HG03342 (cell line): ENCODE measurements around the gene PALLD.

Experiments used
- ATAC-seq: cut with Tn5 transposase; IDR thresholded peaks from one replicate; pipeline ENCODE4 v1.9.1; 2021; ENCODE audit warnings: mild to moderate bottlenecking, moderate library complexity; ENCODE audit not compliant: unreplicated experiment

PALLD gene

DNA sequence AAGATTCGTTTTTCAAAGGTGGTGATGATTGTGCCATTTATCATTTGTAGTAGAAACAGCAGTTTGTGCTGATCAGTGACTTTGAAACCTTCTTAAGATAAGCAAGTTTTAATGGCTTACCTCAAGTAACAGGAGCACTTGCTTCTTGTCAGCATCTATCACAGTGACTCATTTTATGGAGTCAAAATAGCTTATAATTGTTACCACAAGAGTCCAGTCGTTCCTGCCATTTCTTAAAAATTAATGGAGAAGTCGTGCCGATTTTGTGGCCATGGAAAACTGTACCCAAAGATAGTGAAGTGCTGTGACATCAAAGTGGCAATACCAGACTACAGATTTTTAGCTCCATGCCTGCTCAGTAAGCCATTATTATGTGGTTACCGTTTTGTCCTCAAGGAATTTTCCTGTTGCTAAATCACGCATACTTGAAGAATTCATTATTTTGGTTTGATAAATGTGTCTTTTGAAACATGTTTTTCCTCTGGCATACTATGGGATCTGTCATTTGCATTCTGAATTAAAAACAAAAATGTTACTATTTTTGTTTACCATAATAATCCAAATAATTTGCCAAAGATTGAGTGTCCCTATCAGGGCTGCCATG lies 383.3 kb downstream of the PALLD start:
- no peak for ATAC-seq

DNA sequence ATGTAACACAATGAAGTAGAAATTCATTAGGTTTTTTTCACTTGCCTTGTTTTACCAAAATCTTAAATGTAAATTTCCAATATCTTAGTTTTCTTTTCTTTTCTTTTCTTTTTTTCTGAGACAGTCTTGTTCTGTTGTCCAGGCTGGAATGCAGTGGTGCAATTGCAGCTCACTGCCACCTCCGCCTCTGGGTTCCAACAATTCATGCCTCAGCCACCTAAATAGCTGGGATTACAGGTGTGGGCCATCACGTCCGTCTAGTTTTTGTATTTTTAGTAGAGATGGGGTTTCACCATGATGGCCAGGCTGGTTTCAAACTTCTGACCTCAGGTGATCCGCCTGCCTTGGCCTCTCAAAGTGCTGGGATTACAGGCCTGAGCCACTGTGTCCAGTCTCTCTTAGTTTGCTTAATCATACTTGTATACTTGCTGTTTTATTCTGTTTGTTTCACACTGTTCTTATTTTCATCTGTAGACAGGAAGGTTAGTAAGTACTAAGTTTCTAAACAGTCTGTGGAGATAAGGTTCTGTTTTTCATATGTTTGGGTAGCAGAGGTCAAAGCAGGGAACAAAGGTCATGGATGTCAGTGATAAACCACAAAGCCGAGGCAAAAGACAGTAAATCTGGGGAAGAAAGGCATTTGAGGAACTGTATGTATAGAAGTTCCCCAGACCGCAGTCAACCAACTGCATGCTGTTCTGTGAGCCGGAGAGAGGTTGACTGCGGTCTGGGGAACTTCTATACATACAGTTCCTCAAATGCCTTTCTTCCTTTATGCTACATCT lies 384.2 kb downstream of the PALLD start:
- peak; percentile 52 for ATAC-seq

DNA sequence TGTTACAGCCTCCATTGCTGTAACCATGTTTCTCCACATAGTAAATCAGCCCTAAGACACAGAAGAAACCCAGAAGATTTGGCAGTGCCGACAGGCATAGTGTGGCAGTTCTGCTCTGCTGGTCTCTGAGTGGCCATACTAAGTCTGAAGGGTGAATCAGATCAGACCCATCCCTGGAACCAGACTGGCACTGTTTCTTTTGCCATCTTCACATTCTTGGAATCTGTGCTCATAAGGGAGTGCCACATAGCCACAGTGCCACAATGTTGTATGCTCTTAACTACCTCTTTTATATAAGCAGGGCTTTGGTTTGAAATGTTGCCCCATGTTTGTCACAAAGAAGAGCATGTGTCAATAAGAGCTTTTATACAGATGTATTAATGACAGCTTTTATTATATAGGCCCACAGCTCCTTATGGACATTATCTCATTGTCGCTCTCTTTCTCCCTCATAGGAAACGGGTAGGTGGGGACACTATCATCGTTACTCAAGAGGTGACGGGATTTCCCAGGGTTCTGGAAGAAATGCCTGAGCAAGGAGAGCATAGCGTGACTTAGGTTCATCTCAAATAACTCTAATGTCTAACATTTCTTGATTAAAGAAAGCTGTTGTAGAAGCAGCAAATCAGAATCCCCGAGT lies 385.0 kb downstream of the PALLD start:
- ATAC-seq = no peak

DNA sequence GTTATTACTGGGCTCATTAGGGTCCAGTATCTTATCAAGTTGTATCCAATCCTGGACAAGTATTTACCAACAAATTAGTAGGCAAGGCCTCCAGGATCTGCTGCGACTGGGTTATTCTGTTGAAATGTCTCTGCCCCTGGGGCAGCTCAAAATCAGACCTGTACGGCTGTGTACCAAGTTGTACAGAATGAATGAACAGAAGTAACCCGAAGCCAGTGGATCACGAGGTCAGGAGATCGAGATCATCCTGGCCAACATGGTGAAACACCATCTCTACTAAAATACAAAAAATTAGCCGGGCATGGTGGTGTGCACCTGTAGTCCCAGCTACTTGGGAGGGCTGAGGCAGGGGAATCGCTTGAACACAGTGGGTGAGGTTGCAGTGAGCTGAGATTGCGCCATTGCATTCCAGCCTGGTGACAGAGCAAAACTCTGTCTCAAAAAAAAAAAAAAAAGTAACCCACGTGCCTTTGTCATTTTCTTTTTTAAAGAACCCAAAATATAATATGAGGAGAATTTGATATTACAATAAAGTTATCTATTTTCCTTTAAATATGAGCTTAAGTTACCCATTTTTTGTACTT lies 385.9 kb downstream of the PALLD start:
- no peak for ATAC-seq

DNA sequence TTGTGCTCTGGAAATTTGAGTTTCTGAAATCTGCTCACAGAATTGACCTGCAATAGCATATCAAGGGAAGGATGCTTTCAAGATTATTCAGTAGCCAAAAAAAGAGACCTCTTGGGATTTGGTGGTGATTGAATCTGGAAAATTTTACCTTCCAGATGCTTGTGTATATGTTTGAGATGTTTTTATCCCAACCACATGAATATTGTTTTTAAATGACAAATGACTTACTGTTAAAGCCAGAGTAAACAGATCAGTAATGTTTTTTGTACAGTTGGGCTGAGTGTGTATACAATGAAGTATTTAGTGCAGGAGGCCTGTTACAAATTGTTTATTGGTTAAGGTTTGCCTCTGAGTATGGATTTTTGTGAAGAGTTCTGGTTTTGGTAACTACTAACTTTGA lies 386.7 kb downstream of the PALLD start:
- ATAC-seq = no peak

DNA sequence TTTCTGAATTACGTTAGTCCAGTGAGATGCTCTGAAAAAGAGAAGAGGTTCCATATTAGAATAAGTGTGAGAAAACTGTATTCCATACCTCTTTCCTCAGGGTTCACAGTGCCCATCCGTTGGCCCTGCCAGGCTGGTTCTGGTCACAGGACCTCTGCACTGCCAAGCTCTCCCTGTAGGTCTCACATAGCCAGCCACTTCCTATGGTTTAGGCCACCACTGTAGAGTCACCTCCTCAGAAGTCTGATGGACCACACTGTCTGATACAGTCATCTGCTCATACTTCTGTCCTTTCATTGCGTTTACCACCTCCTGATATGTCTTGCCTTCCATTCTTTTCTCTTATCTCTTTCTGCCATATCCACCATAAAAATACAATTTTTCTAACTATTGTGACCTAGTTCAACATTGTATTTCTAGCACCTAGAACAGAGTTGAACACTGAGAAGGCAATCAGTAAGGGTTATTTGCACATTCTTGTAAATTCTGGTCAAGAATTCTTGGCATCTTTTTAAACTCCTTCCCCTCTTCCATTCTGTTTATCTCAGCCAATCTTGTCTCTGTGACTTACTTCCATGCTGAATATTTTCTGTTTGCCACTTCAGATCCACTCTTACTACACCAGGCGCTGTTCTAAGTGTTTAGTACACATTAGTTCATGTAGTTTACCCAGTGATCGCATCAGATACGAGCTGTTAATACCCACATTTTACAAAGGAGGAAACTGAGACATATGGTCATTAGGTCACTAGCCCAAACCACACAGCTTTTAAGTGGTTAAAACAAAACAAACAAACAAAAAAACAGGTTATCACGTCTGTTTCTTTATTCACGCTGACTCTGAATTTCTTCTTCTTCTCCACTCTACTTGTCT lies 387.6 kb downstream of the PALLD start:
- no peak for ATAC-seq

DNA sequence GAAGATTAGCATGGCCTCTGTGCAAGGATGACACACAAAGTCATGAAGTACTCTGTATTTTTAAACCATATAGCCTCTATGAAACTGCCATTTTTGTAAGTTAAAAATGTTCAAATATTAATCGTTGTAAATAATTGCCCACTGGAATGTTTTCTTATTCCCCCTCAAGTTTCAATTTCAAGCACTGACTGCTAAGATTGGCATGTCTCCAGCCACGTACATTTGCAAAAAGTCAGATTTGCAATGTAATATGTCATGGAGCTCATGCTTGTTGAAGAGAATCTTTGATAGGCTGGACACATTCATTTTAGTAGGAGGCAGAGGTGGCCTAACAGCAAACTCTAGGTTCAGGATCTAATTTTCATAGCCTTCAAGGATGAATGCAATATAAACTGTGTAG lies 388.5 kb downstream of the PALLD start:
- ATAC-seq = no peak

DNA sequence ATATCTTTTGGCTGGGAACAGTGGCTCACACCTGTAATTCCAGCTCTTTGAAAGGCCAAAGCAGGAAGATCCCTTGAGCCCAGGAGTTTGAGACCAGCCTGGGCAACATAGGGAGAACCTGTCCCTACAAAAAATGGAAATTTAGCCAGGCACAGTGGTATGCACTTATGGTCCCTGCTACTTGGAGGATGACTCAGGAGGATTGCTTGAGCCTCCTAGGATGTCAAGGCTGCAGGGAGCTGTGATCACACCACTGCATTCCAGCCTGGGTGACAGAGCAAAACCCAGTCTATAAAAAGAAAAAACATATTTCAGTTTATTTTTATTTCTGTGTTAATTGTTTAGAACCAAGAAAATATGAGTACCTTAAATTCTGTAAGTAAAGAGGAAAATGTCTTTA lies 389.5 kb downstream of the PALLD start:
- ATAC-seq = no peak

DNA sequence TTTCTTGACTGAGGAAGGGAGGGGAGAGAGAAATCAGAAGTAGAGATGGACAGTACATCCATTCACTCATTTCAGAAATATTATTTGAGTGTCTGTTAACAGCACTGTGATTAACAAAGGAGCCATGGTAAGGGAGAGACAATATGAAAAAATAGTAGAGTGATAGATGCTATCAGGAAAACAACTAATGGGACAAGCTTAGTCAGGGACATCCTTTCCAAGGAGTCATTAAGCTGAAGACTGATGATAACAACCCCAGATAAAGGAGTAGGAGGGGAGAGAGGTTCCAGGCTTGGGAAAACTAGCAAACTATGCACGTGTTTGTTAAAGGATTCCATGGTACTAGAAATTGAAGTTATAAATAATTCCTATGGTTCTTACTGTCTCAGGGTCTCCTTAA lies 391.0 kb downstream of the PALLD start:
- ATAC-seq = no peak

DNA sequence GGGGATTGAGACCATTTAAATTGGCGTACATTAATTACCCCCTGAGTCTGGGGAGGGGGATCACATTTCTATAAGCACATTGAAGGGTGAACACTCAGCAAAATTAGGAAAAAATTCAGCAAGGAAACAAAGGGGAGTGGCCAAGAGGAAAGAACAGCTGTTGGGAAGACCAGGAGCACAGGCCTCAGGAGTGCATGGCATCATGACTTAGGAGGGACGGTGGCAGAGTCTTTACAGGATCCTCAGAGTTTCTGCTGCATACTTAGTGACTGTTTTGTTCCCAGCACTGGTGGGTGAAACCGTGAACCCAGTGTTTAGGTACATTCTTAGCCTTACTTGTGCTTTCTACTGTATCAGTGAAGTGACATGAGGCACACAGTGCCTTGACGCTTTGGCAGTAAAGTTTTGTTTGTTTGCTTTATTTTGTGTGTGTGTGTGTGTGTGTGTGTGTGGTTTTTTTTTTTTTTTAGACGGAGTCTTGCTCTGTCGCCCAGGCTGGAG lies 391.9 kb downstream of the PALLD start:
- ATAC-seq = no peak

DNA sequence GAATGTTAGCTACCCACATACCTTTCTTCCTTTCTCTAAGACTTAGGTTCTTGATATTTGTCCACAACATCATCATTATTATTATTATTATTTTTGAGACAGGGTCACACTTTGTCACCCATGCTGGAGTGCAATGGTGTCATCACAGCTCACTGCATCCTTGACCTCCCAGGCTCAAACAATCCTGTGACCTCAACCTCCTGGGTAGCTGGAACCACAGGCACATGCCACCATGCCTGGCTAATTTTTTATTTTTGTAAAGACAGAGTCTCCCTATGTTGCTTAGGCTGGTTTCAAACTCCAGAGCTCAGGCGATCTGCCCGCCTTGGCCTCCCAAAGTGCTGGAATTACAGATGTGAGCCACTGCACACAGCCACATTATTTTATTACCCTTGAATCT lies 394.2 kb downstream of the PALLD start:
- no peak for ATAC-seq

DNA sequence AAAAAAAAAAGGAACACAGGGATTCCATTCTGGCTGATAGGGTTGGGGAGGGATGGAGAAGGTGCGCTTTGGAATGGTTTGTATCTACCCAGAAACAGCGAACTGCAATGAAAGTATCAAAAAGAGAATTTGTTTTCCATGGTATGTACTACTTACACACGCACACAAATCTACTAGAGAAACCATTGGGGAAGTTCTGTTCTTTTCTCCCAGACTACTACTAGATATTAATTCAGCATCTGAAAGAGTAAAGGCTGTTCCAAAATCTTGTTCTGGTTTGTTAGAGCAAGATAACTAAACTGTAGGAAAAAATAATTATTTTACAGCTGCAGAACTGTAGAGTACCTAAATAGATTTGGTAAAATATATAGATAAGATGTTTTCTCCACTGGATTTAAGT lies 394.8 kb downstream of the PALLD start:
- no peak for ATAC-seq

DNA sequence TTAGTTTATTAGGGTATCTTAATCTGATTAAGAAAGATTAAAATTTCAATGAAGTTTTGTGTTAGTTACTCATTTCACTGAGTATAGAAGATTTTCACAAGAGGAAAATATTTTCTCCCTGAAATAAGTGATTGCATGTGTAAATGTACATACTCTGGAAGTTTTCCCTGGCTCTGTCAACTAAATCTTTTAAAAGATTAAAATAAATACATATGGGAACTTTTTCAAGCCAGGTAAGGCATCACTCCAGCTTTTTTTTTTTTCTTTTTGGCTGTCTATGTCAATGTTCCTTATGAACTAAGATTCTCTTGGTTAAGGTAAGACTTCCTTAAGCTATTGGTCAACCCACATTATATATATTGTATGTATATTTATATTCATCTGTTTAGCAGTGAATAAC lies 395.6 kb downstream of the PALLD start:
- no peak for ATAC-seq

DNA sequence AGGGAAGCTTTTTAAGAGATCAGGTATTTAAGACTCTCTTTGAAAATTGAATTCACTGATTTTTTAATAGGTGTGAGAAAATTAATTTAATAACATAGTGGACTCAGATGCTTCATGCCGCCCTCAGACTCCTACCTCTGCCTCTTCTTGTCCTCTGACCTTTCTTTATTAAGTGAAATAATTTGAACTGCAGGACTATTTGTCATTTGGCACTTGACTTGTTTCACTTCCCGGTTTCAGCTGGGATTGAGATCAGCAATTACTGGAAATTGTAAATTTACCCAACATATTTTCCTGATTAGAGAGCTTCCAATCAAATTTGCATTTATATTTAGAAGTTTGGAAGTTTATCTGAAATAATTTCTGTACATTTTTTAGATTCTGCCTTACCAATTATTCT lies 396.4 kb downstream of the PALLD start:
- ATAC-seq = no peak

DNA sequence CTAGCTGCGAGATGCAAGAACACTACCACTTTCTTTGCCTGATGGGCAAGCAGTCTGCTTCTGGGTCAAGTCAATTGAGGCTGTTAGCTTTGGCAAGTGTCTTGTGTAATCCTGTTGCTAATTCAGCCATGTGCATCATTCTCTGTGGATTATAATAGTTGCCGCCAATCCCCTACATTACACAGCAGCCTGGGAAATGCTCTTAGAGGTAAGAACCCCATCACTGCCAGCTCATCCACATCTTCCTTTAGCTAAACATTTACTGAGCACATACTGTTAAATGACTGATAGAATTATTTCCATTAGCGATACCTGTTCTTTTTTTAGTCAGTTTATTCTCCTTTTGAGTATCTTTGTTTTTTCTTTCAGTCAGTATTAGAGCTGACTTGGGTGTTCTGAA lies 397.0 kb downstream of the PALLD start:
- ATAC-seq = no peak

DNA sequence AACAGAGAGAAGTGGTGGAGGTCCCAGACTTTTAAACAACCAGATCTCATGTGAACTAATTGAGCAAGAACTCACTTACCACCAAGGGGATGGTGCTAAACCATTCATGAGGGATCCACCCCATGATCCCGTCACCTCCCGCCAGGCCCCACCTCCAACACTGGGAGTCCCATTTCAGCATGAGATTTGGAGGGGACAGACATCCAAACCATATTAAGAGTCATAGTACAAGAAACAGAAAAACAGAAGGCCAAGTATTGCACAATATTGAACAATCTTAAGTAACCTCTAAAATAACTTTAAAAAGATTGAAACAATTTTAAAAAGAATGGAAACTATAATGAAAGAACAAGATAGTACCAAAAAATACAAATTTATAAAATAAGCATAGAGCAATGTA lies 403.2 kb downstream of the PALLD start:
- ATAC-seq = no peak

DNA sequence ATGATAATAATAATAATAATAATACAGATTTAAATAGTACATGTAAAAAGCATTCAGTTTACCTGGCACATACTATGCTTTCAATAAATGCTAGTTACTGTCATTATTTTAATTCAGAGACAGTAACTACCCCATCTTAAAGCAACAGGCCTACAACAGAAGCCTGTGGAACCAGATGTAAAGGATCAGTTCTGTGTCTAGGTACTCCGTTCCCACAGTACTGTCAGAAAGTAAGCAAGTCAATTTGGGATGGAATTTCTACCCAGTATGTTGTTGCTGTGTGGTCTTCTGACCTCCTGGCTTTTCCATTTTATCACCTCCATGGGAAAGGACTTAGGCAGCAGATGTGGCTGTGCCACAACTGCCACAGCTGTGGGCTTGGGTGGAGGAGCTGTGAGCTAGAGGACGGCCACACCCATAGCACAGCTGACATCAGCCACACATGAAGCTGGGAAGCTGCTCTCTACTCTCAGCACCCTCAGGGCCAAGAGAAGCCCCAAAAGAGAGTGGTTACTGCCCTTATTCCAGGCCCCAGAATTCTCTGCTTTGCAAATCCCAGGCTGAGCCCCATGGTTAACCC lies 410.4 kb downstream of the PALLD start:
- ATAC-seq = no peak

DNA sequence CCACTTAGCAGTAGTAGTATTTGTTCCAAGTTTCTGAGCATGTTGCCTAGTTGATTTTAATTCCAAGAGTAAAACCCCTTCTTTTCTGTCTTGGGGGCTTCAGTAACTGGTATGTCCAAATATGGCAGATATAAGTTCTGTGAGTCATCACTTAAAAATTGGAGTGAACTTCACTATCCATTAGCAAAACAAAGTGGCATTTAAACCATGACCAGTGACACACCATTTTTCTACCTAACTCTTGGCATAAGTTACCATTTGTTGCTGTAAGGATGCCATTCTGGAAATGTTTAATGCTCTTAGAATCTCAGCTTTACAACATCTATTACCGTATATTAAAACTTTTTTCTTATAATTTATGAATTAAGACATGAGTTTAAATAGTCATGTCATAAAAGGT lies 411.2 kb downstream of the PALLD start:
- ATAC-seq = no peak

DNA sequence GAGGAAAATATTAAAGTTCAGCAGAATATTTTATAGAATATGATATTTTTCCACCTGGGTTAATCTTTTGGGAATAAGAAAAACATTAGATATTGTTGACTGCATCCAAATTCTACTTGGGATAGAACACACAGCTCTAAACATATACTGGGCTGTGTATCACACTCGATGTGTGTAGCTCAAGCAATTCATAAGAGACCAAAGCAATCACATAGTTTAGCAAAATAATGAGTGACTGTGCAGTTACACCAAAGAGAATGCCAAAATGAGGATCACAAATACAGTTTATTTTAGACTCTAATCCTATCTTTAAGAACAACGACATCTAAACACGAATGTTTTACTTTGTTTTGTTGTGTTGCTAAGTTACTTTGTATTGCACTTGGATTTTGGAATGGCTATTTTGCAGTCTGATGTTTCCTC lies 412.0 kb downstream of the PALLD start:
- ATAC-seq = no peak

DNA sequence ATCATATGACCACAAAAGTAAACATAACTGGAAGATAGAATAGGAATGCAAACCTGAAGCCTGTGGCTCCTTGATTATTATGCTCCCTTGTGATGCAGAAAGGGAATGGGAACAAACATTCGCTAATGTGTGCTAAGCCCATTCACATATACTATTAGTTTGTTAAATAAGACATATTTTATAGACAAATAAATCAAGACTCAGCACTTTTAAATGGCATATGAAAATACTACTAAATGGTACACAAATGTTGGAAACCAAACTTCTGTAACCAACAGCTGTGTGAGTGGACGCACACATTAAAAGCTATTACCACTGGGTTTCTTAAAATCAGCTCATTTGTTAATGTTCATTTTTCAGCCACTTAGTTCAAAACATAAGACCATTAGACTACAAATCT lies 417.2 kb downstream of the PALLD start:
- no peak for ATAC-seq
